NCI-H2107 (cell line): ENCODE data around the gene PUS1.
A peak's percentile ranks its signal among the peaks of the same experiment; 100 is the strongest.
"Not testable (repeated sequence)": the region's sequence is repeated elsewhere in the genome, so short reads cannot be mapped to it uniquely, and the experiment has no call there.

Source experiments
- DNase-seq: peaks from one replicate; lab custom pipeline; 2025; lab: John Stamatoyannopoulos, UW

Gene PUS1

GRCh38 chr12:131928711-131929580 is at the start of gene PUS1:
PUS1 (plus strand) TSS chr12:131929276; CDS start chr12:131929723, 447 bp downstream.
- peak; percentile 85 for DNase-seq

- DNase-seq = no peak
Measured at GRCh38 chr12:131882804-131883520, 46.1 kb upstream of the PUS1 start.

- DNase-seq = no peak
Measured at GRCh38 chr12:131883521-131883900, 45.6 kb upstream of the PUS1 start.

GRCh38 chr12:131885076-131885475 is 44.0 kb upstream of the PUS1 start:
- DNase-seq = not testable (repeated sequence)

GRCh38 chr12:131885543-131886057 is 43.5 kb upstream of the PUS1 start:
- no peak for DNase-seq

GRCh38 chr12:131891722-131892121 is 37.4 kb upstream of the PUS1 start:
- not testable (repeated sequence) for DNase-seq

GRCh38 chr12:131892711-131893604 is 36.1 kb upstream of the PUS1 start:
- DNase-seq = no peak

- DNase-seq = no peak
Measured at GRCh38 chr12:131893605-131894312, 35.3 kb upstream of the PUS1 start.

GRCh38 chr12:131894313-131894860 is 34.7 kb upstream of the PUS1 start, which contains the start of gene ULK1:
ULK1 (plus strand) TSS chr12:131894622; CDS start chr12:131895002, 380 bp downstream.
- DNase-seq = peak; percentile 90

- DNase-seq = no peak
Measured at GRCh38 chr12:131894981-131895639, 34.0 kb upstream of the PUS1 start.

- DNase-seq = no peak
Measured at GRCh38 chr12:131895640-131896079, 33.4 kb upstream of the PUS1 start.

- peak; percentile 17 for DNase-seq
Measured at GRCh38 chr12:131896080-131896810, 32.8 kb upstream of the PUS1 start.

GRCh38 chr12:131896811-131897270 is 32.2 kb upstream of the PUS1 start:
- DNase-seq = no peak

- DNase-seq = no peak
Measured at GRCh38 chr12:131897276-131897675, 31.8 kb upstream of the PUS1 start.

GRCh38 chr12:131897875-131898274 is 31.2 kb upstream of the PUS1 start:
- DNase-seq = no peak

- no peak for DNase-seq
Measured at GRCh38 chr12:131900397-131900796, 28.7 kb upstream of the PUS1 start.

- no peak for DNase-seq
Measured at GRCh38 chr12:131901431-131902331, 27.4 kb upstream of the PUS1 start.
